Liver (tissue), 9 donors: ENCODE data around the gene ANXA7. TPM values are rescaled to one million over a fixed set of nuclear protein-coding genes. Genes with fewer than 3 reads are reported as not detected.
A peak's percentile ranks its signal among the peaks of the same experiment; 100 is the strongest.

Experiments
- DNase-seq: peaks from one replicate; pipeline ENCODE4 v3.0.0-alpha.2; 2017; ENCODE audit warnings: low spot score
- H3K27ac ChIP-seq, 2 donors: one replicate each; pipeline ENCODE4 v1.7.0; 2013; ENCODE audit warnings: inconsistent platforms in 2 of 2, low read length in 2 of 2, control low read depth in 1 of 2, low read depth in 1 of 2, mild to moderate bottlenecking in 1 of 2
- H3K27me3 ChIP-seq, 4 donors: one replicate each; pipeline versions ENCODE4 v1.6.1 to v1.7.0; 2013; ENCODE audit warnings: low read length in 3 of 4, inconsistent platforms in 1 of 4, mild to moderate bottlenecking in 1 of 4, moderate library complexity in 1 of 4; ENCODE audit not compliant: control insufficient read depth in 4 of 4, insufficient read depth in 4 of 4
- H3K36me3 ChIP-seq, 4 donors: one replicate each; pipeline versions ENCODE4 v1.6.1 to v1.7.0; 2013; ENCODE audit warnings: low read length in 3 of 4, mild to moderate bottlenecking in 3 of 4, low read depth in 1 of 4, moderate library complexity in 1 of 4; ENCODE audit not compliant: control insufficient read depth in 4 of 4, insufficient read depth in 3 of 4
- H3K4me1 ChIP-seq, 4 donors: one replicate each; pipeline versions ENCODE4 v1.6.1 to v1.7.0; 2013; ENCODE audit warnings: low read length in 3 of 4, mild to moderate bottlenecking in 3 of 4, moderate library complexity in 1 of 4; ENCODE audit not compliant: control insufficient read depth in 4 of 4, insufficient read depth in 4 of 4
- H3K4me3 ChIP-seq, 3 donors: one replicate each; pipeline versions ENCODE4 v1.6.1 to v1.7.0; 2013; ENCODE audit warnings: low read length in 3 of 3, control low read depth in 1 of 3, low read depth in 1 of 3, mild to moderate bottlenecking in 1 of 3
- H3K9ac ChIP-seq, 2 donors: one replicate each; pipeline ENCODE4 v1.7.0; 2013; ENCODE audit warnings: low read length in 2 of 2, mild to moderate bottlenecking in 2 of 2, moderate library complexity in 2 of 2, control low read depth in 1 of 2, low read depth in 1 of 2
- H3K9me3 ChIP-seq, 4 donors: one replicate each; pipeline versions ENCODE4 v1.6.1 to v1.7.0; 2013; ENCODE audit warnings: low read length in 3 of 4; ENCODE audit not compliant: control insufficient read depth in 4 of 4
- ATF3 ChIP-seq: IDR thresholded peaks from 2 replicates; pipeline ENCODE4 v1.6.1; 2016; ENCODE audit warnings: antibody characterized with exemption
- EGR1 ChIP-seq, 2 donors: IDR thresholded peaks; 2 replicates each; pipeline ENCODE4 v1.6.1; 2016 to 2018; ENCODE audit warnings: antibody characterized with exemption in 2 of 2, low read depth in 2 of 2
- FOXA2 ChIP-seq: IDR thresholded peaks from 2 replicates; pipeline ENCODE4 v1.6.1; 2016; ENCODE audit warnings: antibody characterized with exemption
- GABPA ChIP-seq, 2 donors: IDR thresholded peaks in 1 of 2; conservative IDR thresholded peaks in 1 of 2; 2 replicates each; pipeline ENCODE4 v1.6.1; 2016; ENCODE audit warnings: antibody characterized with exemption in 2 of 2, mild to moderate bottlenecking in 1 of 2, moderate library complexity in 1 of 2
- HNF4A ChIP-seq, 2 donors: conservative IDR thresholded peaks; 2 replicates each; pipeline ENCODE4 v1.6.1; 2016; ENCODE audit warnings: antibody characterized with exemption in 2 of 2, mild to moderate bottlenecking in 2 of 2
- HNF4G ChIP-seq: IDR thresholded peaks from 2 replicates; pipeline ENCODE4 v1.6.1; 2016; ENCODE audit warnings: antibody characterized with exemption
- NR2F2 ChIP-seq: IDR thresholded peaks from 2 replicates; pipeline ENCODE4 v1.6.1; 2016; ENCODE audit warnings: antibody characterized with exemption
- RAD21 ChIP-seq, 2 donors: IDR thresholded peaks; 2 replicates each; pipeline ENCODE4 v1.6.1; 2016; ENCODE audit warnings: antibody characterized with exemption in 2 of 2, mild to moderate bottlenecking in 2 of 2
- REST ChIP-seq: IDR thresholded peaks from 2 replicates; pipeline ENCODE4 v1.6.1; 2016; ENCODE audit warnings: antibody characterized with exemption, mild to moderate bottlenecking
- SP1 ChIP-seq: IDR thresholded peaks from 2 replicates; pipeline ENCODE4 v1.6.1; 2018; ENCODE audit warnings: antibody characterized with exemption, mild to moderate bottlenecking
- YY1 ChIP-seq: IDR thresholded peaks from 2 replicates; pipeline ENCODE4 v1.6.1; 2016; ENCODE audit warnings: antibody characterized with exemption, mild to moderate bottlenecking
- ZBTB33 ChIP-seq: IDR thresholded peaks from 2 replicates; pipeline ENCODE4 v1.6.1; 2016; ENCODE audit warnings: antibody characterized with exemption
- WGBS: extraction: QIAGEN DNeasy Blood & Tissue Kit; methylation state at CpG from one replicate; pipeline ENCODE4 v1.1.7; 2013; 5-methylcytosine and 5-hydroxymethylcytosine counted together
- polyA plus RNA-seq, 2 donors: library from polyadenylated mRNA; stranded (reverse) in 1 of 2; unstranded in 1 of 2; fragments of 200-250 nt in 1 of 2; fragments of >200 nt in 1 of 2; fragmentation: Nextera tagmentation in 1 of 2; extraction: Ambion mirVana in 1 of 2; gene quantifications; one replicate each; pipeline versions ENCODE4 v1.2.1 to v1.2.3, GENCODE V29; 2013 to 2015
- total RNA-seq, 2 donors: library from RNA; depleted of rRNA; stranded (reverse); fragments of >200 nt; gene quantifications; one replicate each; pipeline ENCODE4 v1.2.3, GENCODE V29; 2014
- donor health status: healthy.
- donor health status: healthy.
- donor health status: healthy.
- donor health status: healthy.
- donor health status: healthy.

The ANXA7 gene
- total and polyA plus RNA-seq, 4 donors: 71.6 to 93.4 (median 90.0) TPM

- no peak for DNase-seq
- H3K36me3 ChIP-seq: peaks cover 0 to 12% (median 7%) of the 10 kb centered on the region in 4 donors
- WGBS: 91% methylated on average over 1 of the region's 1 CpG
Measured at GRCh38 chr10:73448384-73448783, 34.5 kb upstream of the ANXA7 start.

GRCh38 chr10:73446926-73447325, 33.1 kb upstream of the ANXA7 start:
- Histone ChIP-seq H3K4me1 (no peaks in the 10 kb centered on the region), H3K36me3 (peaks cover 0 to 11% (median 6%) of the 10 kb centered on the region in 4 donors), H3K27me3 (no peaks in the 10 kb centered on the region), H3K9me3 (no peaks in the 10 kb centered on the region), H3K4me3 (no peak overlapping the region), H3K27ac (no peak overlapping the region), H3K9ac (no peak overlapping the region)
- no peak for DNase-seq
- TF ChIP-seq NR2F2: no peak
- no peak for TF ChIP-seq REST

More at GRCh38 chr10:73448384-73448783, 34.5 kb upstream of the ANXA7 start:
- Histone ChIP-seq H3K27me3 (no peaks in the 10 kb centered on the region), H3K9ac (peak overlapping the region in 1 of 2 donors; percentile 7), H3K9me3 (no peaks in the 10 kb centered on the region), H3K4me3 (no peak overlapping the region), H3K4me1 (no peaks in the 10 kb centered on the region), H3K27ac (no peak overlapping the region)
- TF ChIP-seq SP1: no peak
- no peak for TF ChIP-seq HNF4G
- TF ChIP-seq REST: no peak
- TF ChIP-seq RAD21 (IDR thresholded peaks at IDR 0.05): no peak
- no peak for TF ChIP-seq FOXA2
- TF ChIP-seq GABPA (IDR thresholded peaks at IDR 0.05 in 1 of 2, conservative IDR thresholded peaks at IDR 0.05 in 1 of 2): no peak
- TF ChIP-seq ZBTB33: no peak
- no peak for TF ChIP-seq YY1
- no peak for TF ChIP-seq HNF4A (conservative IDR thresholded peaks at IDR 0.05)
- no peak for TF ChIP-seq EGR1 (IDR thresholded peaks at IDR 0.05; ENCODE audit: low read depth in 2 of 2)
- no peak for TF ChIP-seq ATF3
- TF ChIP-seq NR2F2: no peak
